Smooth muscle cell (in vitro differentiated cells): ENCODE results near the gene CSTF1. TPM values are rescaled to one million over a fixed set of nuclear protein-coding genes. Genes with fewer than 3 reads are reported as not detected.

Experiments used
- polyA plus RNA-seq: library from polyadenylated mRNA; unstranded; fragments of >200 nt; fragmentation: Nextera tagmentation; extraction: Ambion mirVana; gene quantifications from 2 replicates; pipeline ENCODE4 v1.2.1, GENCODE V29; 2016
- total RNA-seq: library from RNA; depleted of rRNA; stranded (reverse); fragments of >200 nt; gene quantifications from 2 replicates; pipeline ENCODE4 v1.2.3, GENCODE V29; 2014

Gene CSTF1
- total and polyA plus RNA-seq, 2 experiments from 2014 or later: 27.8 to 38.5 TPM

Other genes starting within 250 kb of the CSTF1 start
- not detected in 2 replicates for gene MC3R, start 143.9 kb upstream of the CSTF1 start, total RNA-seq
- not detected in 2 replicates for gene MC3R, start 143.9 kb upstream of the CSTF1 start, polyA plus RNA-seq
- gene FAM210B, start 33.7 kb upstream of the CSTF1 start, total RNA-seq: 32.3 and 38.2 TPM in 2 replicates
- 32.0 and 43.7 TPM in 2 replicates for gene FAM210B, start 33.7 kb upstream of the CSTF1 start, polyA plus RNA-seq
- 9.2 and 12.7 TPM in 2 replicates for gene AURKA, start 430 bp upstream of the CSTF1 start, total RNA-seq
- gene AURKA, start 430 bp upstream of the CSTF1 start, polyA plus RNA-seq: 13.8 and 13.9 TPM in 2 replicates
- 0.22 TPM in 1 of 2 replicates, not detected in the other for gene CASS4, start 19.6 kb downstream of the CSTF1 start, total RNA-seq
- 0.07 and 0.34 TPM in 2 replicates for gene CASS4, start 19.6 kb downstream of the CSTF1 start, polyA plus RNA-seq
- gene RTF2, start 76.0 kb downstream of the CSTF1 start, total RNA-seq: 35.1 and 38.0 TPM in 2 replicates
- 106 and 109 TPM in 2 replicates for gene RTF2, start 76.0 kb downstream of the CSTF1 start, polyA plus RNA-seq
- not detected in 2 replicates for gene FAM209A, start 132.1 kb downstream of the CSTF1 start, total RNA-seq
- 0.35 TPM in 1 of 2 replicates, not detected in the other for gene FAM209A, start 132.1 kb downstream of the CSTF1 start, polyA plus RNA-seq
- gene FAM209B, start 140.6 kb downstream of the CSTF1 start, total RNA-seq: 2.6 TPM in 1 of 2 replicates, not detected in the other
- gene FAM209B, start 140.6 kb downstream of the CSTF1 start, polyA plus RNA-seq: 0.27 and 1.4 TPM in 2 replicates
- 3.4 and 5.8 TPM in 2 replicates for gene TFAP2C, start 236.7 kb downstream of the CSTF1 start, total RNA-seq
- 2.5 and 7.3 TPM in 2 replicates for gene TFAP2C, start 236.7 kb downstream of the CSTF1 start, polyA plus RNA-seq